SU-DHL-6 (cell line): Measurements from ENCODE around the gene S1PR1.

Source experiments
- EZH2phosphoT487 ChIP-seq: fragments of 200-600 bp; sonication (generic), shearing (Covaris generic); conservative IDR thresholded peaks from 2 replicates; pipeline ENCODE4 v1.6.1; 2018; ENCODE audit warnings: mild to moderate bottlenecking, antibody characterized with exemption, low read length, moderate library complexity, mixed read lengths
- TF ChIP-seq, protein P1 (sequence below): fragments of 200-600 bp; sonication (generic); IDR thresholded peaks from one replicate; pipeline ENCODE4 v1.5.1; 2017; ENCODE audit warnings: antibody characterized with exemption, mild to moderate bottlenecking, low read length, moderate library complexity; ENCODE audit not compliant: insufficient read depth, poor library complexity, severe bottlenecking

DNA sequence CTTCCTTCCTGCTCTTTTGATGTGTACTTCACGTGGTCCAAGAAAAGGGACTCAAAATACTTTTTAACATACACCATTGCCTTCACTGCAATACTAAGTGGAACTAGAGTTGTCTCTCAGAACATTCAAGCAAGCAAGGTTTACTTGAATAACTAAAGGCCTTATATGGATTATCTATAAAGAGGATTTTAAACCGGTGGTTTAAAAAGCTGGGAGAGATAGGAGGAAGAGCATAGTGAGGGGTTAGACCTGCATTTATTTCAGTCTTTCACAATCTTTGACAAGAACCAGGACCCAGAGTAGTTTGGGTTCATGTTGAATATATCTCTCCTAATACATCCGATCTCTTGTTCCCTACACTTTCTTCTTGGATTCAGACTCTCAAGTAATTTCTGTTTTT, 6.9 kb downstream of the S1PR1 start:
- TF ChIP-seq, protein P1, sequence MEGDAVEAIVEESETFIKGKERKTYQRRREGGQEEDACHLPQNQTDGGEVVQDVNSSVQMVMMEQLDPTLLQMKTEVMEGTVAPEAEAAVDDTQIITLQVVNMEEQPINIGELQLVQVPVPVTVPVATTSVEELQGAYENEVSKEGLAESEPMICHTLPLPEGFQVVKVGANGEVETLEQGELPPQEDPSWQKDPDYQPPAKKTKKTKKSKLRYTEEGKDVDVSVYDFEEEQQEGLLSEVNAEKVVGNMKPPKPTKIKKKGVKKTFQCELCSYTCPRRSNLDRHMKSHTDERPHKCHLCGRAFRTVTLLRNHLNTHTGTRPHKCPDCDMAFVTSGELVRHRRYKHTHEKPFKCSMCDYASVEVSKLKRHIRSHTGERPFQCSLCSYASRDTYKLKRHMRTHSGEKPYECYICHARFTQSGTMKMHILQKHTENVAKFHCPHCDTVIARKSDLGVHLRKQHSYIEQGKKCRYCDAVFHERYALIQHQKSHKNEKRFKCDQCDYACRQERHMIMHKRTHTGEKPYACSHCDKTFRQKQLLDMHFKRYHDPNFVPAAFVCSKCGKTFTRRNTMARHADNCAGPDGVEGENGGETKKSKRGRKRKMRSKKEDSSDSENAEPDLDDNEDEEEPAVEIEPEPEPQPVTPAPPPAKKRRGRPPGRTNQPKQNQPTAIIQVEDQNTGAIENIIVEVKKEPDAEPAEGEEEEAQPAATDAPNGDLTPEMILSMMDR: no peak
- TF ChIP-seq EZH2phosphoT487: no peak
